Neuronal stem cell (in vitro differentiated cells): ENCODE results near the gene LPAR6.

Source experiments
- DNase-seq: peaks from one replicate; pipeline ENCODE4 v3.0.0-alpha.2; 2013; ENCODE audit warnings: low spot score
- H2AFZ ChIP-seq: one replicate; pipeline ENCODE4 v1.6.1; 2013; ENCODE audit warnings: mild to moderate bottlenecking, low read length, inconsistent platforms
- H2AK5ac ChIP-seq: 2 replicates; pipeline ENCODE4 v1.6.1; 2013; ENCODE audit warnings: low read depth, mild to moderate bottlenecking, inconsistent platforms, low read length, moderate library complexity, mixed read lengths
- H2BK120ac ChIP-seq: 2 replicates; pipeline ENCODE4 v1.6.1; 2013; ENCODE audit warnings: low read depth, mild to moderate bottlenecking, inconsistent platforms, low read length, moderate library complexity, mixed read lengths
- H2BK12ac ChIP-seq: one replicate; pipeline ENCODE4 v1.6.1; 2013; ENCODE audit warnings: low read length, inconsistent platforms
- H2BK15ac ChIP-seq: 2 replicates; pipeline ENCODE4 v1.6.1; 2013; ENCODE audit warnings: mild to moderate bottlenecking, low read length, inconsistent platforms, mixed read lengths
- H2BK5ac ChIP-seq: one replicate; pipeline ENCODE4 v1.6.1; 2013; ENCODE audit warnings: inconsistent platforms, mild to moderate bottlenecking, low read length, moderate library complexity
- H3K14ac ChIP-seq: one replicate; pipeline ENCODE4 v1.6.1; 2013; ENCODE audit warnings: low read length, inconsistent platforms
- H3K18ac ChIP-seq: 2 replicates; pipeline ENCODE4 v1.6.1; 2013; ENCODE audit warnings: low read length, inconsistent platforms
- H3K23ac ChIP-seq: 2 replicates; pipeline ENCODE4 v1.6.1; 2013; ENCODE audit warnings: low read depth, mild to moderate bottlenecking, mixed read lengths, low read length, inconsistent platforms; ENCODE audit not compliant: poor library complexity
- H3K27ac ChIP-seq: replicated peaks from 3 replicates; pipeline ENCODE4 v1.5.1; 2013; ENCODE audit warnings: low read length, inconsistent platforms
- H3K27me3 ChIP-seq, 3 experiments: 2 replicates each; pipeline ENCODE4 v1.6.1; 2013; ENCODE audit warnings: low read length in 3 of 3, mild to moderate bottlenecking in 2 of 3, inconsistent platforms in 1 of 3, low read depth in 1 of 3, mixed read lengths in 1 of 3, moderate library complexity in 1 of 3; ENCODE audit not compliant: control insufficient read depth in 3 of 3, insufficient read depth in 3 of 3
- H3K36me3 ChIP-seq, 2 donors: replicated peaks in 1 of 2; 2 replicates each; pipeline ENCODE4 v1.6.1; 2013; ENCODE audit warnings: low read length in 2 of 2; ENCODE audit not compliant: control insufficient read depth in 2 of 2, insufficient read depth in 2 of 2
- H3K4ac ChIP-seq: 2 replicates; pipeline ENCODE4 v1.6.1; 2013; ENCODE audit warnings: inconsistent platforms, mild to moderate bottlenecking, low read length, moderate library complexity
- H3K4me1 ChIP-seq, 2 donors: 1 replicate in 1 of 2; 2 replicates in 1 of 2; pipeline ENCODE4 v1.6.1; 2013; ENCODE audit warnings: low read length in 2 of 2, low read depth in 1 of 2; ENCODE audit not compliant: control insufficient read depth in 2 of 2, insufficient read depth in 1 of 2
- H3K4me2 ChIP-seq: one replicate; pipeline ENCODE4 v1.6.1; 2013; ENCODE audit warnings: mild to moderate bottlenecking, low read length, inconsistent platforms; ENCODE audit not compliant: insufficient read depth, poor library complexity, severe bottlenecking
- H3K4me3 ChIP-seq, 2 donors: 2 replicates each; pipeline ENCODE4 v1.5.1; 2013; ENCODE audit warnings: low read length in 2 of 2, mild to moderate bottlenecking in 2 of 2, inconsistent platforms in 1 of 2, moderate library complexity in 1 of 2
- H3K79me1 ChIP-seq: one replicate; pipeline ENCODE4 v1.6.1; 2013; ENCODE audit warnings: low read depth, mild to moderate bottlenecking, inconsistent platforms, low read length, moderate library complexity
- H3K9ac ChIP-seq: one replicate; pipeline ENCODE4 v1.6.1; 2013; ENCODE audit warnings: mild to moderate bottlenecking, low read depth, low read length, inconsistent platforms; ENCODE audit not compliant: poor library complexity
- H3K9me3 ChIP-seq, 2 donors: replicated peaks in 1 of 2; 2 replicates each; pipeline versions ENCODE3 to v1.6.1; 2013; ENCODE audit warnings: low read length in 2 of 2, mild to moderate bottlenecking in 2 of 2, inconsistent platforms in 1 of 2, low read depth in 1 of 2, mixed read lengths in 1 of 2, moderate library complexity in 1 of 2; ENCODE audit not compliant: control insufficient read depth in 2 of 2, insufficient read depth in 1 of 2
- H4K8ac ChIP-seq: one replicate; pipeline ENCODE4 v1.6.1; 2013; ENCODE audit warnings: low read depth, mild to moderate bottlenecking, inconsistent platforms, low read length, moderate library complexity
- H4K91ac ChIP-seq: one replicate; pipeline ENCODE4 v1.6.1; 2013; ENCODE audit warnings: low read length, low read depth, mild to moderate bottlenecking, inconsistent platforms; ENCODE audit not compliant: poor library complexity
- WGBS, 2 donors: extraction: QIAGEN DNeasy Blood & Tissue Kit; methylation state at CpG; one replicate each; pipeline ENCODE4 v1.1.7; 2013; ENCODE audit warnings: missing lambda C conversion rate in 2 of 2, mixed read lengths in 1 of 2; ENCODE audit not compliant: insufficient read length in 2 of 2, insufficient replicate concordance in 1 of 2; ENCODE audit errors: extremely low coverage in 2 of 2; 5-methylcytosine and 5-hydroxymethylcytosine counted together

Gene LPAR6

DNA sequence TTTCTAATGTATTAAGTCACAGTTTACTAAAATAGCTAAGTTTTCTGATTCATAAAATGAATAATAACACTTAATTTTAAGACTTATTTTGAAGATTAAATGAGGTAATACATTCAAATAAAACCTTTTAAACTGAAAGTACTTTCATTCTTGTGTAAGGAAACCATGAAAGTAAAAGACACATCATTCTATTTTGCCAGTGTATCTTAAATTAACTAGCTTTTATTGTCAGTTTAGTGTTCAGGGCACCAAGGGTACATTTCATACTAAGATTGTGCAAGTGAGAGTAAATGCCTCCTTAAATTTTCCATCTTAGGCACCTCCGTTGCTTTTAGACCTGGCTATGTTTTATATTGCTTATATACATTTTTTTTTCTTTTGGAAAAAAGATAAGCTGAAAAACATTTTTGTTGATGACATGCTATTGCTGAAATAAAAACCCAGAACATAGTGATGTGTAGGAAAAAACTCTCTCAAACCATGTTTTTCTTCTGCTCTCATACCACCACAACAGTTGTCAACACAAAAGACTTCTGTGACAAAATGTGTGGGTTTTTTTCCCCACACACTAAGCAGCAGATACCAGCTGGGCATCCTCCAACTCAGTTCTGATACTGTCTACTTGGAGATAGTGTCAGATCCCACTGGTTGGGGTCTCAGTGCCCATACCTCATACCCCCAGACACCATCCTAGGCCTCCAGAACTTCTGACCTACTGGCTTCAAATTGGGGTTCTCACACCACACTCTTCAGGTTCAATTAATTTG, 30.7 kb upstream of the LPAR6 start:
- Histone ChIP-seq H3K36me3 (no peaks in the 10 kb centered on the region), H3K4me3 (no peak overlapping the region), H3K4me1 (no peaks in the 10 kb centered on the region), H2BK12ac (no peak overlapping the region), H3K27me3 (no peaks in the 10 kb centered on the region), H3K23ac (no peak overlapping the region), H4K8ac (no peak overlapping the region), H3K4ac (no peak overlapping the region), H3K79me1 (no peaks in the 10 kb centered on the region), H2BK120ac (no peak overlapping the region), H2BK15ac (no peak overlapping the region), H3K18ac (no peak overlapping the region), H3K14ac (no peak overlapping the region), H3K9me3 (no peaks in the 10 kb centered on the region), H3K4me2 (no peak overlapping the region), H3K27ac (no peak overlapping the region), H2BK5ac (no peak overlapping the region), H3K9ac (no peak overlapping the region), H4K91ac (no peak overlapping the region), H2AK5ac (no peak overlapping the region), H2AFZ (no peak overlapping the region)
- WGBS, 2 donors: no CpG with 5 or more reads among the region's 1 CpG
- DNase-seq: no peak

GRCh38 chr13:48437371-48437770, 24.5 kb upstream of the LPAR6 start:
- H3K9me3 ChIP-seq: no peaks in the 10 kb centered on the region
- H3K36me3 ChIP-seq: no peaks in the 10 kb centered on the region
- no peak overlapping the region for H2AFZ ChIP-seq
- no peaks in the 10 kb centered on the region for H3K79me1 ChIP-seq
- no peak overlapping the region for H3K4me2 ChIP-seq
- DNase-seq: no peak
- H3K27ac ChIP-seq: no peak overlapping the region
- H3K4me3 ChIP-seq: no peak overlapping the region
- no peak overlapping the region for H2AK5ac ChIP-seq
- no peak overlapping the region for H3K4ac ChIP-seq
- WGBS, 2 donors: no CpG with 5 or more reads among the region's 3 CpGs
- H2BK120ac ChIP-seq: no peak overlapping the region
- no peak overlapping the region for H2BK12ac ChIP-seq
- H3K4me1 ChIP-seq: no peaks in the 10 kb centered on the region
- no peak overlapping the region for H4K8ac ChIP-seq
- no peak overlapping the region for H4K91ac ChIP-seq
- H3K9ac ChIP-seq: no peak overlapping the region
- H3K14ac ChIP-seq: no peak overlapping the region
- H2BK5ac ChIP-seq: no peak overlapping the region
- H2BK15ac ChIP-seq: no peak overlapping the region
- no peak overlapping the region for H3K23ac ChIP-seq
- H3K27me3 ChIP-seq: no peaks in the 10 kb centered on the region
- H3K18ac ChIP-seq: no peak overlapping the region

DNA sequence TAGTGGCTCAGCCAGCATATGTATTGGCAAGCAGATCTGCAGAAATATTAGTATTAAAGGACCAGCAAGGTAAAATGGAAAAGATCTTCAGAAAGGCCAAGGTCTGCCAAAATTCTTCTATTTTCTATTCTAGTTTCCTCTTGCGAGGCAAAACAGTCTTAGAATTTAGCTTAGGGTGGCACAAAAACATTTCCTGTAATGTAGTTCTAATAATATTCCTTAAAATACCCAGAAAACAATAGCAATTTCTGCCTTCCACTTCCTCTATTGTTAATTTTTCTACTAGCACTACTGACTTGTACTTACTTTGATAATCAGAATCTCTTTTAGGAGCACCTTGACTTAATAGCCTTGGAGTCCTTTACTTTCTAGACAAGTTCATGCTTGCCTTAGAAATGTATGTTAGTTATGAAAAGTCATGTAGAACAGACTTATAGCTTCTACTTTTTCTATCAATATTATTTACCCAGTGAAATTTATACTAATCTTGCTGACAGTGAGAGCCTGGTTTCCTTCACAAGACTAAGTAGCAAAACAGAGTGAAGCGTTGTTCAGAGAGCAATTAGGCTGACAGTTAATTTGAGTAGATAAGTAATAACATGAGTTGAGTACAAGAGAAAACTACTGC, 23.9 kb upstream of the LPAR6 start:
- H4K8ac ChIP-seq: no peak overlapping the region
- H3K14ac ChIP-seq: no peak overlapping the region

GRCh38 chr13:48434200-48434599, 21.3 kb upstream of the LPAR6 start:
- no peak overlapping the region for H3K27ac ChIP-seq
- no peak overlapping the region for H2BK5ac ChIP-seq
- H4K8ac ChIP-seq: no peak overlapping the region
- H2BK120ac ChIP-seq: no peak overlapping the region
- no peaks in the 10 kb centered on the region for H3K36me3 ChIP-seq
- H3K14ac ChIP-seq: no peak overlapping the region
- no peak overlapping the region for H3K9ac ChIP-seq
- H3K79me1 ChIP-seq: no peaks in the 10 kb centered on the region
- DNase-seq: no peak
- no peak overlapping the region for H3K23ac ChIP-seq
- H3K9me3 ChIP-seq: no peaks in the 10 kb centered on the region
- no CpG with 5 or more reads among the region's 3 CpGs for WGBS, 2 donors
- no peak overlapping the region for H2AFZ ChIP-seq
- no peak overlapping the region for H3K4me3 ChIP-seq
- H3K27me3 ChIP-seq: no peaks in the 10 kb centered on the region
- H3K4me1 ChIP-seq: no peaks in the 10 kb centered on the region
- no peak overlapping the region for H2BK12ac ChIP-seq
- H3K18ac ChIP-seq: no peak overlapping the region
- H2AK5ac ChIP-seq: no peak overlapping the region
- no peak overlapping the region for H3K4me2 ChIP-seq
- H4K91ac ChIP-seq: no peak overlapping the region
- H2BK15ac ChIP-seq: no peak overlapping the region
- no peak overlapping the region for H3K4ac ChIP-seq

More for the DNA sequence above, 23.9 kb upstream of the LPAR6 start:
- Histone ChIP-seq H4K91ac (no peak overlapping the region), H3K9ac (no peak overlapping the region), H3K36me3 (no peaks in the 10 kb centered on the region), H3K27me3 (no peaks in the 10 kb centered on the region), H2AK5ac (no peak overlapping the region), H3K79me1 (no peaks in the 10 kb centered on the region), H3K4me3 (no peak overlapping the region), H2BK120ac (no peak overlapping the region), H2BK15ac (no peak overlapping the region), H2AFZ (no peak overlapping the region), H3K9me3 (no peaks in the 10 kb centered on the region), H3K4me1 (no peaks in the 10 kb centered on the region), H3K4me2 (no peak overlapping the region), H2BK12ac (no peak overlapping the region), H3K18ac (no peak overlapping the region), H2BK5ac (no peak overlapping the region), H3K23ac (no peak overlapping the region), H3K4ac (no peak overlapping the region), H3K27ac (no peak overlapping the region)
- DNase-seq: no peak
- no CpG with 5 or more reads among the region's 2 CpGs for WGBS, 2 donors
